Activated CD4-positive, alpha-beta memory T cell treated with anti-CD3 and anti-CD28 coated beads for 36 hours (primary cell): ENCODE results near the gene PCGF3. TPM values are rescaled to one million over a fixed set of nuclear protein-coding genes. Genes with fewer than 3 reads are reported as not detected.
"Not testable (repeated sequence)": the region's sequence is repeated elsewhere in the genome, so short reads cannot be mapped to it uniquely, and the experiment has no call there.

Source experiments
- CTCF ChIA-PET: fragments of 350-600 bp; sonication (Branson Sonifier 250); formaldehyde crosslinking; loops from one replicate; lab custom pipeline; 2021; ENCODE audit warnings: antibody characterized with exemption, inconsistent platforms; lab: Charles Lee
- POLR2A ChIA-PET: fragments of 350-600 bp; sonication (Branson Sonifier 250); formaldehyde crosslinking; loops from one replicate; lab custom pipeline; 2021; ENCODE audit warnings: antibody characterized with exemption; lab: Charles Lee
- DNase-seq: peaks from one replicate; pipeline ENCODE4 v3.0.0-alpha.2; 2020
- H3K27ac Mint-ChIP-seq: one replicate; pipeline ENCODE4 v1.8.0; 2021; ENCODE audit warnings: mixed read lengths
- H3K27me3 Mint-ChIP-seq: one replicate; pipeline ENCODE4 v1.8.0; 2021; ENCODE audit warnings: mixed read lengths
- H3K36me3 Mint-ChIP-seq: one replicate; pipeline ENCODE4 v1.8.0; 2021; ENCODE audit warnings: mixed read lengths
- H3K4me1 Mint-ChIP-seq: one replicate; pipeline ENCODE4 v1.8.0; 2021; ENCODE audit warnings: low read depth, mixed read lengths
- H3K4me3 Mint-ChIP-seq: one replicate; pipeline ENCODE4 v1.8.0; 2021; ENCODE audit warnings: mild to moderate bottlenecking, mixed read lengths
- H3K9me3 Mint-ChIP-seq: one replicate; pipeline ENCODE4 v1.8.0; 2021; ENCODE audit warnings: mixed read lengths
- intact Hi-C: fragments of 100-400 bp; cut with micrococcal nuclease; formaldehyde crosslinking; loops from one replicate; pipeline ENCODE4 v1.15.1; 2023
- total RNA-seq, 2 experiments: library from RNA; stranded (reverse); gene quantifications; one replicate each; pipeline ENCODE4 v1.2.3, GENCODE V29; 2021

The PCGF3 gene
- total RNA-seq, 2 experiments from 2014 or later: 27.8 to 29.3 TPM

DNA sequence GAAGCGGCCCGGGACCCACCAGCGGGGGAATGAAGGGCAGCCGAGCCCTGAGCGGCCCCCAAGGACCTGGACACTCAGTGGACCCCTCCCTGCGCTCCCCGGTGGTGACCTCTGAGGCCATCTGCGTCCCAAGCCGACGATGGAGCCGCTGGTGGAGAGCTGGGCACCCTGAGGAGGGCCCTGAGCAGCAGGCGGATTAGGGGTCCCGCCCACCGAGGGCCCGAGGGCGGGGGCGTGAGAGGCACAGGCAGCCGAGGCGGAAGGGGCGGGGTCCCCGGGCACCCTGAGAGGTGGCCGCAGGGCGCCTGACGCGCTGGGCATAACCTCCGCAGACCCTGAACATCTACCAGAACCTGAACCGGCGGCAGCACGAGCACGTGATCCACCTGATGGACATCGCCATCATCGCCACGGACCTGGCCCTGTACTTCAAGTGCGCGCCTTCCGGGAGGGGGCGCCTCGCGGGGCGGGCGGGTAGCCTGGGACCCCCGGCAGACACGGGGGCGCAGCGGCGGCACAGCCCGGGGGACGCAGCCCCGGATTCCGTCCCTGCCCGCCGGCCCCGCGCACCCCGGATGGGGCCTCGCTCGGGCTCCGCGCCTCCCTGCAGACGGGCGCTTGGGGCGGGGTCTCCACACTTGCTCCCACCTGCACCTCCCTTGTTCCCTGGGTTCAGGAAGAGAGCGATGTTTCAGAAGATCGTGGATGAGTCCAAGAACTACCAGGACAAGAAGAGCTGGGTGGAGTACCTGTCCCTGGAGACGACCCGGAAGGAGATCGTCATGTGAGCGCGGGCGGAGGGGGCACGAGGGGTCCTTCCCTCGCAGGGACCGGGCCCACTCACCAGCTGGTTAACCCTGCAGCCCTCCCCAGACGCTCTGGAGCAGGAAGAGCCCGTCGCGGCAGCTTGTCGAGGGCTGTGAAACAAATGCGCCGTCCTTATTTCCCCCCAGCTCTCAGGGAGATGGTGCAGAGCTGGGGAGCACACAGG, 41.9 kb upstream of the PCGF3 start:
- H3K4me1 Mint-ChIP-seq: peaks cover 12% of the 10 kb centered on the region
- intact Hi-C loops: loop anchor here (1.0 kb wide), 1 partner anchor 11 kb away; the partner anchor contains the start of genes ATP5ME and MYL5
- POLR2A ChIA-PET: interaction anchor here (2.7 kb wide), 1 partner anchor 10 kb away, joined by 16 read pairs; the partner anchor contains the start of genes ATP5ME and MYL5

GRCh38 chr4:664713-665231, 40.9 kb upstream of the PCGF3 start:
- H3K36me3 Mint-ChIP-seq: peaks cover 5% of the 10 kb centered on the region
- peak overlapping the region; percentile 83 for H3K4me3 Mint-ChIP-seq
- H3K27me3 Mint-ChIP-seq: no peaks in the 10 kb centered on the region
- CTCF ChIA-PET: interaction anchor here (0.6 to 1.6 kb wide), 2 partner anchors 9 to 63 kb away, joined by 3 to 12 read pairs; partner anchors contain the start of genes ATP5ME and MYL5
- no peak overlapping the region for H3K27ac Mint-ChIP-seq
- H3K9me3 Mint-ChIP-seq: no peaks in the 10 kb centered on the region
- intact Hi-C loops: loop anchor here (1.0 kb wide), 1 partner anchor 10 kb away; the partner anchor contains the start of genes ATP5ME and MYL5
- no peak for DNase-seq
- POLR2A ChIA-PET: interaction anchor here (2.7 kb wide), 1 partner anchor 9 kb away, joined by 16 read pairs; the partner anchor contains the start of genes ATP5ME and MYL5
- peaks cover 12% of the 10 kb centered on the region for H3K4me1 Mint-ChIP-seq

More for the DNA sequence above, 41.9 kb upstream of the PCGF3 start:
- H3K9me3 Mint-ChIP-seq: no peaks in the 10 kb centered on the region
- CTCF ChIA-PET: interaction anchor here (1.1 to 1.6 kb wide), 2 partner anchors 10 to 16 kb away, joined by 4 to 12 read pairs; partner anchors contain the start of genes ATP5ME and MYL5
- peak overlapping the region; percentile 83 for H3K4me3 Mint-ChIP-seq
- peaks cover 5% of the 10 kb centered on the region for H3K36me3 Mint-ChIP-seq
- H3K27me3 Mint-ChIP-seq: no peaks in the 10 kb centered on the region
- peak overlapping the region; percentile 82 for H3K27ac Mint-ChIP-seq
- DNase-seq: peak; percentile 82

- Mint-ChIP-seq H3K27me3 (no peaks in the 10 kb centered on the region), H3K27ac (no peak overlapping the region), H3K4me3 (peak overlapping the region; percentile 83), H3K4me1 (peaks cover 12% of the 10 kb centered on the region), H3K9me3 (no peaks in the 10 kb centered on the region), H3K36me3 (peaks cover 3% of the 10 kb centered on the region)
- no peak for DNase-seq
- ChIA-PET CTCF (interaction anchor here (1.6 kb wide), 1 partner anchor 8 kb away, joined by 12 read pairs; the partner anchor contains the start of genes ATP5ME and MYL5), POLR2A (no interaction called here)
- intact Hi-C loops: no loop called here
Measured at GRCh38 chr4:665381-665750, 40.3 kb upstream of the PCGF3 start.

GRCh38 chr4:665751-666435, 39.7 kb upstream of the PCGF3 start:
- intact Hi-C loops: no loop called here
- CTCF ChIA-PET: interaction anchor here (0.9 kb wide), 1 partner anchor 77 kb away, joined by 3 read pairs; no protein-coding TSS in a partner anchor
- POLR2A ChIA-PET: no interaction called here
- Mint-ChIP-seq H3K27me3 (no peaks in the 10 kb centered on the region), H3K9me3 (no peaks in the 10 kb centered on the region), H3K36me3 (peaks cover 5% of the 10 kb centered on the region), H3K4me1 (peaks cover 12% of the 10 kb centered on the region), H3K4me3 (no peak overlapping the region), H3K27ac (no peak overlapping the region)
- no peak for DNase-seq

DNA sequence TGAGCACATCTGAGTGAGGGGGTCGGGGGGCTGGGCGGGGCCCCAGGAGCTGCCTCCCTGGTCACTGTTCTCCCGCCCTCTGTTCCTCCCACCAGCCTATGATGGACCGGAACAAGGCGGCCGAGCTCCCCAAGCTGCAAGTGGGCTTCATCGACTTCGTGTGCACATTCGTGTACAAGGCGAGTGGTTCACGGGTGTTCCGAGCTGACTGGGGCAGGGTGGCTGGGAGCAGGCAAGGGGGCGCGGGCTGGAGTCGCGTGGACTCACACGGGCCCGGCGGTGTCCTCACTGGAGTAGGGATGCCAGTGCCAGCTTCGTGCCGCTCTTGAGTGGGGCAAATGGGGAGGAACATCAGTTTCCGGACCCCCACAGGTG, 39.2 kb upstream of the PCGF3 start:
- CTCF ChIA-PET: interaction anchor here (0.9 kb wide), 1 partner anchor 76 kb away, joined by 3 read pairs; no protein-coding TSS in a partner anchor
- peaks cover 10% of the 10 kb centered on the region for H3K36me3 Mint-ChIP-seq
- H3K27ac Mint-ChIP-seq: no peak overlapping the region
- POLR2A ChIA-PET: no interaction called here
- intact Hi-C loops: no loop called here
- H3K27me3 Mint-ChIP-seq: no peaks in the 10 kb centered on the region
- peaks cover 12% of the 10 kb centered on the region for H3K4me1 Mint-ChIP-seq
- no peaks in the 10 kb centered on the region for H3K9me3 Mint-ChIP-seq
- no peak for DNase-seq
- no peak overlapping the region for H3K4me3 Mint-ChIP-seq

- DNase-seq: no peak
- Mint-ChIP-seq H3K4me3 (no peak overlapping the region), H3K36me3 (peaks cover 13% of the 10 kb centered on the region), H3K4me1 (peaks cover 12% of the 10 kb centered on the region), H3K27me3 (no peaks in the 10 kb centered on the region), H3K27ac (no peak overlapping the region), H3K9me3 (no peaks in the 10 kb centered on the region)
- POLR2A ChIA-PET: no interaction called here
- intact Hi-C loops: no loop called here
- CTCF ChIA-PET: interaction anchor here (0.9 kb wide), 1 partner anchor 76 kb away, joined by 3 read pairs; no protein-coding TSS in a partner anchor
Measured at GRCh38 chr4:666822-667544, 38.6 kb upstream of the PCGF3 start.

- Mint-ChIP-seq H3K4me1 (peaks cover 12% of the 10 kb centered on the region), H3K27ac (no peak overlapping the region), H3K4me3 (no peak overlapping the region), H3K36me3 (peaks cover 17% of the 10 kb centered on the region), H3K27me3 (no peaks in the 10 kb centered on the region), H3K9me3 (no peaks in the 10 kb centered on the region)
- POLR2A ChIA-PET: no interaction called here
- intact Hi-C loops: no loop called here
- DNase-seq: no peak
- CTCF ChIA-PET: no interaction called here
Measured at GRCh38 chr4:667545-667925, 38.1 kb upstream of the PCGF3 start.

DNA sequence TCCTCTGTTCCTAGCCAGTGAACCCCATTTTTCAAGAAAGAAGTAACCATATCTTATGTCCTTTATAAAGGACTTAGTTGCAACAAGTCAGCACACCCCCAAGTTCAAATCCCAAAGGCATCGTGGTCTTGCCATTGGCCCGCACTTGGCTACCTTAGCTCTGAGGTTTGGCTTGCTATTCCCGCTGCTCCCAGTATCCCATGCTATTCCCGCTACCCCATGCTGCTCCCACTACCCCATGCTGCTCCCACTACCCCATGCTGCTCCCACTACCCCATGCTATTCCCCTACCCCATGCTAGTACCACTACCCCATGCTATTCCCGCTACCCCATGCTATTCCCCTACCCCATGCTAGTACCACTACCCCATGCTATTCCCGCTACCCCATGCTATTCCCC, 37.4 kb upstream of the PCGF3 start:
- POLR2A ChIA-PET, intact Hi-C loops, DNase-seq, CTCF ChIA-PET, H3K27ac Mint-ChIP-seq, H3K27me3 Mint-ChIP-seq, H3K4me3 Mint-ChIP-seq, H3K9me3 Mint-ChIP-seq: not testable (repeated sequence)
- Mint-ChIP-seq H3K36me3 (peaks cover 19% of the 10 kb centered on the region), H3K4me1 (peaks cover 16% of the 10 kb centered on the region)

DNA sequence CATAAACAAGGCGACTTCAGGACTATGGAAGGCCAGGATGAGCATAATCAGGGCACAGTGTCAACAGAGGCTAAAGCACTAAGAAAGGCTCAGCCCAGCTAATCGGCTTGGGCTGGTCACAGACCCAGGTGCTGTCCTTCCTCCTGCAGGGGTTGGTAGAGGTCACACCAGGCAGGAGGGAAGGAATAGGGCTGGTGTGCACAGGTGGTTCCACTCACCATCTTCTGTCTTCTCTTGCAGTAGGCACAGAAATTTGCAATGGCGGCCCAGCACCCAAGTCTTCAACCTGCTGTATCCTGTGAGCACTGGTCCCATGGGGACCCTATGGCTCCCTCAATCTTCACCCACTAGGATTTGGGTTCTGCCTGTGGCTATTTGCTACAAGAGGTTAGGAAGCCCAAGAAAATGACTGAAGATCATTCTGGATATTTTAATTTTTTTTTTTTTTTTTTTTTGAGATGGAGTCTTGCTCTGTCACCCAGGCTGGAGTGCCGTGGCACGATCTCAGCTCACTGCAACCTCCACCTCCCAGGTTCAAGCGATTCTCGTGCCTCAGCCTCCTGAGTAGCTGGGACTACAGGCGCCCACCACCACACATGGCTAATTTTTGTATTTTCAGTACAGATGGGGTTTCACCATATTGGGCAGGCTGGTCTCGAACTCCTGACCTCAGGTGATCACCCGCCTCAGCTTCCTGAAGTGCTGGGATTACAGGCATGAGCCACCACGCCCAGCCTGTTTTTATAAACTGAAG, 35.6 kb upstream of the PCGF3 start:
- intact Hi-C loops, H3K9me3 Mint-ChIP-seq, DNase-seq, H3K27ac Mint-ChIP-seq, H3K4me3 Mint-ChIP-seq, CTCF ChIA-PET, H3K27me3 Mint-ChIP-seq, POLR2A ChIA-PET: not testable (repeated sequence)
- Mint-ChIP-seq H3K36me3 (peaks cover 24% of the 10 kb centered on the region), H3K4me1 (peaks cover 15% of the 10 kb centered on the region)

GRCh38 chr4:671769-672168, 33.9 kb upstream of the PCGF3 start:
- Mint-ChIP-seq H3K36me3 (peaks cover 24% of the 10 kb centered on the region), H3K27ac (no peak overlapping the region), H3K4me3 (no peak overlapping the region), H3K4me1 (peaks cover 8% of the 10 kb centered on the region), H3K27me3 (no peaks in the 10 kb centered on the region), H3K9me3 (no peaks in the 10 kb centered on the region)
- POLR2A ChIA-PET: no interaction called here
- CTCF ChIA-PET: no interaction called here
- DNase-seq: no peak
- intact Hi-C loops: no loop called here
